ENCODE data around the gene KAT6B.

DNA sequence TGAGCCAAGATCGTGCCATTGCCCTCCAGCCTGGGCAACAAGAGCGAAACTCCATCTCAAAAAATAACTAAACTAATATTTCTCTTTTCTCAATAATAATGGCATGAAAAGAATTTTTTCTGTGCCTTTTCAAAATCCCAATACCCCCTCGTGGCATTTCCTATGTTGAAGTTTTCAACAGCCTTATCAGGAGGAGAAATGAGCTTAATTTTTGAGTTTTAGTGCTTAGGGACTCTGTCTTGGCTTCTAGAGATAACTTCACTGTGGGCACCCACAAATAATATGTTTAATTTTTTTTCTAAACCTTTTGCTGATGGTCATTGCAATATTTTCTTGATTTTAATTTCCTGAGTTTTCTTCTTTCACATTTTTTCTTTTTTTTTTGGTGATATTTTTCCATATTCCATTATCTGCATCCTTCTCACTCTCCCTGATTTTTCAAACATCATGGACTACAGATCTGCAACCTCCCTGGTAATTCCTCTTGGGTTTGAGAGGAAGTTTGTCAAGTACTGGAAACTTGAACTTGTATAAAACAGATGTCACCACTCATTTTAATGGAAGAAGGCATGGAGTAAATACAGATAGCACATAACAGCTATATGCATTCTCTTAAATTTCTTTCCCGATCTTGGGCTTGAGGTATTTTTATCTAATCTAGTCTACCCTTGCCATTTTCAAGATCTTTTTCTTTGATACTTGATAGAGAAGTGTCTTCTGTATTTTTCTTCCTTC lies 84.0 kb downstream of the KAT6B start:
- TF ChIP-seq EZH2 (IDR thresholded peaks at IDR 0.05; ENCODE audit: insufficient read depth, poor library complexity, severe bottlenecking) (no peak), EZH2phosphoT487 (IDR thresholded peaks at IDR 0.05; ENCODE audit: insufficient read depth, low read depth) (no peak)
